Activated CD4-positive, alpha-beta T cell treated with anti-CD3 and anti-CD28 coated beads for 48 hours (primary cell): Measurements from ENCODE around the gene SYCP2L.
"Not testable (repeated sequence)": the region's sequence is repeated elsewhere in the genome, so short reads cannot be mapped to it uniquely, and the experiment has no call there.

Source experiments
- DNase-seq: peaks from one replicate; pipeline ENCODE4 v3.0.0-alpha.2; 2020

SYCP2L gene

GRCh38 chr6:10886691-10887502 lies at the start of gene SYCP2L:
SYCP2L (plus strand) TSS chr6:10887052; CDS start chr6:10887127, 75 bp downstream.
- peak; percentile 27 for DNase-seq

DNA sequence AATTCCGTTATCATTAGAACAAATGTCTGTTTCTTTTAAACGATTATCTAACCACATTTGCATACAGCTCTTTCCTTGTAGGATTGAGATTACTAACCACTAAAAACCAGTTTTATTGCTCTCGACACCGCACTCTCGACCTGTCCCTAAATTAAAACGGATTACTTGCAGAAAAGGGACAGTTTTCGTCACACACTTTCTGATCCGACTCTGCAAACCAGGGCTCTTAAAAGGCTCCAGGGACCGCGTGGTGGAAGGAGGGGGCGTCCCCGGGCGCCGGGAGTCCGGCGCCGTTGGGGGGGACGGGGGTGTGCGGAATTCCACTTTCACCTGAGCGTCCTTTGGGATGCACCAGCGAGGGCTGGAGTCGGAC lies 49.2 kb upstream of the SYCP2L start:
- DNase-seq, result peak; percentile 26

DNA sequence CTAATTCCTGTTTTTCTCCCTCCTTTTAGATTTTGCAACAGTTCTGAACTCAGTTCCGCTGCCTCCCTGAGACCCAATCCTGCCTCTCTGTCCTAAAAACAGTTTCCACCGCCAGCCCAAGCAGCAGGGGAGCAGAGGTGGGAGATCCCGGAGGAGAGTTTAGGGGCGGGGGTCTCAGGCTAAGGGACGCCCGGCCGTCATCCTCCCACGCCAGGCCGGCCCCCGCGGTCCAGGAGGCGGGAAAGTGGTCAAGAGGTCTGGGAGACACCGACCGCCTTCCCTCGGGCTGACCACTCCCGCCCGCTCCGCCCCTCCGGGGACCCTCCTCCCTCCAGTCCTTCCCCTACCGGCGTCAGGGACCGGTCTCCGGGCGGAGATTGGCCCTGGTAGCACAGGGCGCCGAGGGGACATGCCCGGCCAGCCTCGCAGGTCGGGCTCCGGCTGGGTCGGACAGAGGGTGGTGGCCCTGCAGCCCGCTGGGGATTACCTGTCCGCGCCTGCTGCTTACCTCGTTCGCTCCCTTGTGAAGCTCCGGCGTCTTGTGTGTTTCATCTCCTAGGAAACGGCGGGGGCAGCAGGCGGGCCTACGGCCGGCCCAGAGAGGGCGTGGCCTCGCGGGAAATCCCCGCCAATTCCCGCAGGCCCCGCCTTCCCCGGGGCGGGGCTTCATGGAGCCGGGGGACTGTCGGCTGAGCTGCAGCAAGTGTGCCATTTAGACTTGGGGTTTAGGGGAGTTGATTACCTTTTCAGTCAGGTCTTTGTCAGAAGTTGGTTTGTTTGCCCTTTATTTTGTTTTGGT lies 48.7 kb upstream of the SYCP2L start, which contains the start of gene MAK:
Gene MAK (minus strand): TSS at position 545 of the 799 bp plus-strand sequence. CDS start 7,891 bp downstream, outside the sequence.
- DNase-seq, result peak; percentile 88

DNA sequence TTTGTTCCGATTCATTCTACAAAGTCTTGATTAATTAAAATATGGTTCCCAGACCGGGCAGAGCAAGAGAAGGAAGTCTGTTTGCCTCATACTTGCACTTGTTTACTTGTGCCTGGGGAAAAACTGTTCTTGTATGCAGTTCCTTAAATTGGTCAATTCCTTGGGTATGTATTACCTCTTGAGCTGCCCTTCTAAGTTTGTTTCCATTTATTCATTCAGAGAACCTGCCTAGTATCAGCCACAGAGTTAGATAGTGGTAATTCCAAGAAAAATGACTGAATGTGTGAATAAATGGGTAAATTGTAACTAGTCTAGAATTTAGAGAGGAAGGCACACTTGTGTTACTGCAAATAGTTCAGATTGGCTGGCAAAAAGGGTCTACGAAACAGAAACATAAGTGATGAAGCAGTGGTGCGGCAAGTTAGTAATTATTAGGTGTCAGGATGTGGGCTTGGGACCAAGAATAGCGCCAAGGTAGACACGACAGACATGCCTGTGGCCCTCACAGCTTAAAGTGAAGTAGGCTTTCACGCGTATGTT lies 48.0 kb upstream of the SYCP2L start:
- peak; percentile 31 for DNase-seq

DNA sequence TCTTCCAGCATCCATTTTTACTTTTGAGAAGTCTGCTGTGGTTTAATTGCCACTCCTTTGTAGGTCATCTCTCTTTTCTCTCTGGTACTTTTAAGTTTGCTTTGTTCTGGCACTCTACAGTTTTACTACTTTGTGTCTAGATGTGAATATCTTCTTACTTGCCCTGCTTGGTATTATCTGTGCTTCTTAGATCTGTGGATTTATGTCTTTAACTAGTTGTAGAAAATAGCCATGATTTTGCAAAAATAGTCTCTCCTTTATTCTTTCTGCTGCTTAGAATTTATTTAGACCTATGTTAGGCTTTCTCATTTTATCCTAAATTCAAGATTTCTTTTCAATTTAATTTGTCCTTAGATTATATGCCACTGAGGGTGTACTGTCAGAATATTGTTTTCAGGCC lies 43.3 kb upstream of the SYCP2L start:
- DNase-seq, result no peak

GRCh38 chr6:10847684-10848083 lies 39.2 kb upstream of the SYCP2L start:
- DNase-seq, result no peak

DNA sequence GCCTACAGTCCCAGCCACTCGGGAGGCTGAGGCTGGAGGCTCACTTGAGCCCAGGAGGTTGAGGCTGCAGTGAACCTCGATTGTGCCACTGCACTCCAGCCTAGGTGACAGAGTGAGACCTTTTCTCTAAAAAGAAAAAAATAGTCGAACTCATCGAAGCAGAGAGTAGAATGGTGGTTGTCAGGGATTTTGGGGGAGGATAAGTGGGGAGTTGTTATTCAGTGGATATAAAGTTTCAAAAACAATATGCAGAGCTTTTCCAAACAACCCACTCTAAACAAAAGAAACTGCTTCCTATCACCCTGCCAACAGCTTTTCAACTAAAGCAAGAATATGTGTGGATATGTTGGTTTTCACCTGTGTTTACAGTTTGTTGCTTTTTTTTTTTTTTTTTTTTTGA lies 37.0 kb upstream of the SYCP2L start:
- DNase-seq, result no peak

DNA sequence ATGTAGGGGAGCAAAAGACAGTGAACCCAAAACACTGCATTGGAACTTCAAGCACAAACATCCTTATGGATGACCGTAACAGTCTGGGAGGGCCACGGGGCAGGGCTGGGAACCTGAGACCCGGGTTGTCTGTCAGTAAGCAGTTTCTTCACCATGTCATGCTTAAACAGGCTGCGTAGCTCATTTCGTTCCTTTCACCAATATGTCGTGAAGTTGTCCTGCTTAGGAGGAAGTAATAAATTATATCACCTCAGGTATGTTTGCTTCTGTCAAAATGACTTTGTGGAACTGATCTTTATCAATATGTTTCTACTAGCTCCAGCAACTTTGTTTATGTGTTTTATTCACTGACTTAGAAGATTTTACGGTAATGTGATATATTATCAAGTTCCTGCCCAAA lies 36.1 kb upstream of the SYCP2L start:
- DNase-seq, result no peak

- DNase-seq, result no peak
Measured at GRCh38 chr6:10852361-10852960, 34.4 kb upstream of the SYCP2L start.

- not testable (repeated sequence) for DNase-seq
Measured at GRCh38 chr6:10853849-10854300, 33.0 kb upstream of the SYCP2L start.

DNA sequence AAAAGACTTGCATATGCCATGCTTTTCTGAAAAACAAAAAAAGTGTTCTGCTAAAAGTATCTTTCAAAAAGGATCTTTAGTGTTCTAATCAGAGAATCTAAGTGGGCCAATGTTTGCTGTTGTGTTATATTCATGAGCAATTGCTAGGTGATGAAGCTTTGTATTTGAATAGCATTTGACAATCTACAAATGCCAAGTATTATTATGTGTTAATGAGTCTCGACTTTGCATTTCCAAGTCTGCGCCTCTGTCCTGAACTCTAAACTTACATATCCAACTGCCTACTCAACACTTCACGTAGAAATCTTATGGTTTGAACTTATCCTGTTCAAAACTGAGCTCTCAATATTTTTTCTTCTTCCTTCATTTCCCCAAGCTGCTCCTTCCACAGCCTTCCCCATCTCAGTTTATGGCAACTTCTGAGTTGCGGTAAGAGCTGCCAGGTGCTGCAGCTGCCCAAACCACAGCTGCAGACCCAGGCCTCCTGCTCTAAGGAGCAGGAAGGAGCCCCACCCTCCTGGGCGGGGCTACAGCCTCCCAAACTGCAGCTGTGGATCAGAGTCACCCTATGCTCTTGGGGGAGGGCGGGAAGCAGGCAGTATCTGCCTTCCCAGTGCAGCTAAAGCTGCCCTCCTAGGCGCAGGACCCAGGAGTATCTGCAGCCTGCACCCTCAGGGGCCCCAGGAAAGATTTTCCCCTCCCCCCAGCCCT lies 31.8 kb upstream of the SYCP2L start:
- DNase-seq, result no peak

DNA sequence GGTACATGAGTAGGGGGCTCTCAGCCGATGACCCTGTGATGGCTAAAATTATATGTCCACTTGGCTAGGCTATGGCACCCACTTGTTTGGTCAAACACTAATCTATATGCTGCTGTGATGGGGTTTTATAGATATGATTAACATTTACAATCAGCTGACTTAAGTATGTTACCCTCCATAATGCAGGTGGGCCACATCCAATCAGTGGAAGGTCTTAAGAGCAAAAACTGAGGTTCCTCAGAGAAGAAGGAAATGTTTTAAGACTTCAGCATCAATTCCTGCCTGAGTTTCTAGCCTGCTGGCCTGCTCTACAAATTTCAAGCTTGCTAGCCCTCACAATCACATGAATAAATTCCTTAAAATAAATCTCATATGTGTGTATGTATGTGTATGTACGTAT lies 29.6 kb upstream of the SYCP2L start:
- DNase-seq, result no peak

DNA sequence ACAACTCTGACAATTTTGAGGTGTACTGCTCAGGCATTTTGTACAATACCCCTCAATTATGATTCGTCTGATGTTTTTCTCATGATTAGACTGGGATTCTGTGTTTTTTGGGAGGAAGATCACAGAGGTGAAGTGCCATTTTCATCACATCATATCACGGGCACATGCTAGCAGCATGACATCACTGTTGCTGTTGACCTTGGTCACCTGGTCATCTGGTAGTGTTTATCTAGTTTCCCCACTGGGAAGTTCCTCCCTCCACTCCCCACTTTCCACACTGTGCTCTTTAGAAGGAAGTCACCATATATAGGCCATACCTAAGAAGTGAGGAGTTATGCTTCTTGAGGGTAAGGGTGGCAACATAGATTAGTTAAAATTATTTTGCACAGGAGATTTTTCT lies 25.8 kb upstream of the SYCP2L start:
- no peak for DNase-seq

GRCh38 chr6:10862361-10862760 lies 24.5 kb upstream of the SYCP2L start:
- DNase-seq, result no peak

GRCh38 chr6:10863031-10863430 lies 23.8 kb upstream of the SYCP2L start:
- not testable (repeated sequence) for DNase-seq

- not testable (repeated sequence) for DNase-seq
Measured at GRCh38 chr6:10866709-10867108, 20.1 kb upstream of the SYCP2L start.

GRCh38 chr6:10867952-10868351 lies 18.9 kb upstream of the SYCP2L start:
- DNase-seq, result no peak

GRCh38 chr6:10873374-10873773 lies 13.5 kb upstream of the SYCP2L start:
- DNase-seq, result no peak

GRCh38 chr6:10874207-10874606 lies 12.6 kb upstream of the SYCP2L start:
- no peak for DNase-seq

DNA sequence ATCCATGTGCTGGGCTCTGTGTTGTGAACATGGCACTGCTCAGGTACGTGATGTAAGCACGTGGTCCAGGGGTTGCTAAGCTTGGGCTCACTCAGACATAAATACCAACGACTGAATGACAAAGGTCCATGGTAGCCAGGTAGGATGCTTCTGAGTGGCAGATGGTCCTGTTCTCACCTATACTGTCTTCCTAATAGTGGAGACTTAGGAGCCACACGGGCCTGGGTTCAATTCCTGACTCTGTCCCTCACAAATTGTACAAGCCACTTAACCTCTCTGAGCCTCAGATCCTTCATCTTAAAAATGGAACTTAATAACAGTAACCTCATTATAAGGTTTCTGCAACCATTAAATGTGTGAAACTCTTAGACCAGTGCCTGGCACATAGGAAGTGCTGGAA lies 11.8 kb upstream of the SYCP2L start:
- DNase-seq, result no peak

GRCh38 chr6:10877012-10877411 lies 9.8 kb upstream of the SYCP2L start:
- no peak for DNase-seq

- no peak for DNase-seq
Measured at GRCh38 chr6:10877871-10878270, 9.0 kb upstream of the SYCP2L start.

DNA sequence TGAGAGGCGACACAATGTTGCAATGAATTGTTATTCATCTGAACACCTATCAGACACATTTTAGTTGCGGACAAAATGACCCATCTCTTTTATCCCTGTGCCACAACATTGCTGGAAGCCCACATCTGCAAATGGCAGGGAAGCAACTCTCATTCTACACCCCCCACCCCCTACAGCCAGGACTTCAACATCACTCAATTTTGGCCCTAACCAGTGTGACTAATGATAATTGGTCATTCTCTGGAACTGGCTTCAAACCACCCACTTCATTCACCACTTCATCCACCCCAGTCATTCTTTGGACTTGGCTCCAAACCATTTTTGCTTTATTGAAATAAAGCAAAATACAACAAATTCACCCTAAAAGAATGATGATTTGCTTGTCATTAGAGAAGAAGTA lies 6.5 kb upstream of the SYCP2L start:
- DNase-seq, result no peak
